HL-60 (cell line): ENCODE measurements around the gene GALNT9.

Experiments used
- CTCF ChIP-seq: IDR thresholded peaks from one replicate; pipeline ENCODE4 v1.5.1; 2011; ENCODE audit warnings: low read length, control low read depth, inconsistent platforms; ENCODE audit not compliant: insufficient read depth
- POLR2AphosphoS5 ChIP-seq: IDR thresholded peaks from 2 replicates; pipeline ENCODE4 v1.6.1; 2012; ENCODE audit warnings: low read depth

- no peak for TF ChIP-seq CTCF
- TF ChIP-seq POLR2AphosphoS5, result no peak
Measured at GRCh38 chr12:132339856-132340255, 10.5 kb upstream of the GALNT9 start.
